Stimulated activated CD4-positive, alpha-beta T cell treated with anti-CD3 and anti-CD28 coated beads, Interleukin-4, amount 100 ng/mL, for 24 hours (primary cell): Measurements from ENCODE around the gene ZNF469.
A peak's percentile ranks its signal among the peaks of the same experiment; 100 is the strongest.

Source experiments
- DNase-seq: peaks from one replicate; pipeline ENCODE4 v3.0.0-alpha.2; 2020

The ZNF469 gene

GRCh38 chr16:88346680-88347505 is 35.9 kb upstream of the ZNF469 start:
- DNase-seq, result no peak

DNA sequence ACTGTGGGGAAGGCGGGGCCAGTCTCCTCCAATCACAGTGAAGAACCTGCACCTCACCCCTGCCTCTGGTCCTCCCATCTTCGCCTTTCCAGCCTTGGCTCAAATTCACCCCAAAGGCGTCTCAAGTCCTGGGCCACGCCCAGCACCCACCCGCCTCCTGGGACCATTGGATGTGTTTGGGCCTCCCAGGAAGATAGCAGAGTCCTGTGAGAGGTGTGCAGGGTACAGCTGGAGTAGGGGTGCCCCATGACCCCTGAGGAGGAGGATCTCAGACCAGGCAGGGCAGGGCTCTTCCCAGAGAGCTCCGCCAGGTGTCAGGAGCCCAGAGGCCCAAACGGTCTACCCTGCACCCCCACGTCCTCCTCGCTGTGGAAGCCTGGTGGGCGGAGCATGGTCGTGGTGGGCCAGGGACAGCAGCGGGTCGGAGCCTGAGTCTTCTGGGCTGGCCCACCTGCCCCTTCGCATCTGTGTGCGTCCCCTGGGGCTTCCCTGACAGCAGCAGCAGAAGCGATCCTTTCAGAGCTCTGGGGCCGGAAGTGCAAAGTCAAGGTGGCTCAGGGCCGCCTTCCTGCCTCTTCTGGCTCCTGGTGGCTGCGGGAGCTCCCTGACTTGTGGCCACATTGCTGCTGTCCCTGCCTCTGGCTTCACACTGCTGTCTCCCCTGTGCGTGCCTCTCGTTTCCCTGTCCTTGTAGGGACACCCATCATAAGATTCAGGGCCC is 34.9 kb upstream of the ZNF469 start:
- DNase-seq, result peak; percentile 12

- DNase-seq, result no peak
Observed at GRCh38 chr16:88348377-88349152, 34.2 kb upstream of the ZNF469 start.

DNA sequence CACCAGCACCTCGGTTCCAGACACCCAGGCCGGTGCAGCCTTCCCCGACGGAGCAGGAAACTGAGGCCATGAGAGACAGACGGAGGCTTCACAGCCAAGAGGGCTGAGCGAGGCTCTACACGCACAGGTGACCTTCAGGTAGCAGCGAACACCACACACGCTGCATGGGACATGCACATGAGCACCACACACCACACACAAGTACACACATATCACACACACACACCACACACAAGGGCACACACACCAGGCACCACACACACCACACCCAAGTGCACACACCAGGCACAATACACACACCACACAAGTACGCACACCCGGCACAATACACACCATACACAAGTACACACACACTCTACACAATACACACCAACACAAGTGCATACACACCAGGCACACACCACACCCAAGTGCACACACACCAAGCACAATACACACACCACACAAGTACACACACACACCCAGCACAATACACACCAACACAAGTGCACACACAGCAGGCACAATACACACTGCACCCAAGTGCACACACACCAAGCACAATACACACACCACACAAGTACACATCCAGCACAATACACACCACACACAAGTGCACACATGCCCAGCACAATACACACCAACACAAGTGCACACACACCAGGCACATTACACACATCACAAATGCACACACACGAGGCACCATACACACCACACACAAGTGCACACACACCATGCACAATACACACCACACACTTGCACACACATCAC is 33.4 kb upstream of the ZNF469 start:
- DNase-seq, result no peak

- DNase-seq, result no peak
Observed at GRCh38 chr16:88349903-88350900, 32.6 kb upstream of the ZNF469 start.

DNA sequence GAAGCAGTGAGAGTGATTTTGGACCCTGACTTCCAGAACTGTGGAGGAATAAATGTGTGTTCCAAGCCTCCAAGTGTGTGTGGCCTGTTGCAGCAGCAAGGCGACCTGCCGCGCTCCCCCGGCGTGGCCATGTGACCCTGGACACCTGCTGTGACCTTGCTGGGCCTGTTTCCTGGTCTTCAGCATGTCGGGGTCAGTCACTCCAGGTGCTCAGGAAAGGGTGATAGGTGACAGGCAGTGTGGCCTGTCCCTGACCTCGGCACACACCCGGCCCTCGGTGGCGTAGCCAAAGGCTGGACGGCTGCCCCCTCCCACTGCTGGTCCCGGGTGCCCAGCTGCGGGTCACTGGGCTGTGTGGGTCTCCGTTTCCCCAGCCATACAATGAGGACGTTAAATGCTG is 31.8 kb upstream of the ZNF469 start:
- DNase-seq, result no peak

GRCh38 chr16:88351491-88352101 is 31.2 kb upstream of the ZNF469 start:
- no peak for DNase-seq

DNA sequence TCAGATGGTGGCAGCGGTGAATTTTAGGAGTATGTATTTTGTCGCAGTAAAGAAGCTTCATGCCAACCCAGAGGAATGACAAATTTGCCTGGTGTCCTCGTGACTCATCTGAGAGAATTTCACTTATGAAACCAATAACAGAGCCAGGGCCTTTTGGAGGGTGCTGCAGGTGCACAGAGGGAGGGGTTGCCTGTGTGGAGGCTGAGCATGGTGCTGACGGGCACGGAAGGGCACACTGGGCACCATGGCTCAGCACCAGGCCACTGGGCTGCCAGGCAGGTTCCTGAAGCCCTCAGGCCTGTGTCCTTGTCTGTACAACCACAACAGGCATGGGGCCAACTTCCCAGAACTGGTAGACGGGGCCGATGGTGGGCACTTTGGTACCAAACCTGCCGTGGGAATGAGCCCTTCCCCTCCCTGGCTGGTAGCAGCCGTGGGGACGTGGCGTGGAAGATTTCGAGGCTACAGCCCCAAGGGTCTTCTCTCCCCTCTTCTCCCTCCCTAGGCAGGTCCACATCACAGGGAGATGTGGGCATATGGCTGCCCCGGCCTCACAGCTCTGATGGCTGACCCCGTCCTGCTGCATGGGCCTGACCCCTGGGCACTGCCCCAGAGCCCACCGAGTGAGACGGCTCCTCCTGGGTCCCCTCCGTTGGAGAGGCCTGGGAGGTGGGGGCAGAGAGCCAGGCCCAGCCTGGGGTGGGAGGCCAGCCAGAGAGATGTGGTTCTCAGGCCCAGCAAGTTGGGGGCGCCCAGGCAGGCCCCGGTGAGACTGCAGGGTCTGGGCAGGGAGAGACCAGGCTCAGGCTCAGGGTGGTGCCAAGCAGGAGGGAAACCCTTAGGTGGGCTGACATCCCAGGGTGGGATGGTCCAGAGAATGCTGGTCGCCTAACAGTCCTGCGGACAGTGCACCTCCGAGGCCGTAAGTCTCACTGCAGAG is 30.2 kb upstream of the ZNF469 start:
- DNase-seq, result no peak

- no peak for DNase-seq
Observed at GRCh38 chr16:88353232-88353631, 29.5 kb upstream of the ZNF469 start.

- DNase-seq, result no peak
Observed at GRCh38 chr16:88353691-88354090, 29.1 kb upstream of the ZNF469 start.

DNA sequence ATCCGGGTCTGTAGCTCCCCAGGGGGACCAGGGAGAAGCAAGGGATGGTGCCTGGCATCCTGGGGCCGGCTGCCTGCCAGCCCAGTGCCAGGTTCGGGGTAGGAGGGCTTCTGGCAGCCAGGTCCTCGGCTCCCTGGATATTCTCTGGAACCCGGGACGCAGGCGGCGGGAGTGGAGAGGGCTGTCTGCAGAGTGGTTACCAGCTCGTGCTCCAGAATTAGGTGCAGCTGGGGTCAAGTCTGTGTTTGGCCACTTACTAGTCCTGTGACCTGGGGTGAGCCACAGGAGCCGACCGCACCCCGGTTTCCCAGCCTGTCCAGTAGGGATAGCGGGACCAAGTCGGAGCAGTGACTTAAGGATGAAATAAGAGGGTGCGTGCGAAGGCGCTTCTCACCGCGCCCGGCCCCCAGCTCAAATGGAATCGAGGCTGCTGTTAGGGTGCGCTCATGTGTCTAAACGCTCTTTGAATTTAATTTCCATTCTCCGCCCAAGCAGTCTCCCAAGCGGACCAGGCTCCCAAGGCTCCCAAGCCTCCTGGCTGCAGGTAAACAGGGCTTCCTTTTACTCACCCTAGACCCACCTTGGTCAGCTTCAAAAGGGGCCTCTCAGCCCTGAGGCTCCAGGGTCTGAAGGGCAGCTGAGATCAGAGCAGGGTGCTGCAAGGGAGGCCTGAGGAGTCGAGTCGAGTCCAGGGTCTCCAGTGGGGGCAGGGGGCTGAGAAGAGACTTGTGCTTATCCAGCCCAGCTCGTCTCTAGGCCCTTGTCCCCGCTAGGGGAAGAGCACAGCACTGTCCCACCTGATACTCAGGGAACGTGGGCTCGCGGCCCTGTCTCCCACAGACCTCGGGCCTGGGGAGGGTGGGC is 28.3 kb upstream of the ZNF469 start:
- no peak for DNase-seq

- DNase-seq, result no peak
Observed at GRCh38 chr16:88355093-88355388, 27.7 kb upstream of the ZNF469 start.

DNA sequence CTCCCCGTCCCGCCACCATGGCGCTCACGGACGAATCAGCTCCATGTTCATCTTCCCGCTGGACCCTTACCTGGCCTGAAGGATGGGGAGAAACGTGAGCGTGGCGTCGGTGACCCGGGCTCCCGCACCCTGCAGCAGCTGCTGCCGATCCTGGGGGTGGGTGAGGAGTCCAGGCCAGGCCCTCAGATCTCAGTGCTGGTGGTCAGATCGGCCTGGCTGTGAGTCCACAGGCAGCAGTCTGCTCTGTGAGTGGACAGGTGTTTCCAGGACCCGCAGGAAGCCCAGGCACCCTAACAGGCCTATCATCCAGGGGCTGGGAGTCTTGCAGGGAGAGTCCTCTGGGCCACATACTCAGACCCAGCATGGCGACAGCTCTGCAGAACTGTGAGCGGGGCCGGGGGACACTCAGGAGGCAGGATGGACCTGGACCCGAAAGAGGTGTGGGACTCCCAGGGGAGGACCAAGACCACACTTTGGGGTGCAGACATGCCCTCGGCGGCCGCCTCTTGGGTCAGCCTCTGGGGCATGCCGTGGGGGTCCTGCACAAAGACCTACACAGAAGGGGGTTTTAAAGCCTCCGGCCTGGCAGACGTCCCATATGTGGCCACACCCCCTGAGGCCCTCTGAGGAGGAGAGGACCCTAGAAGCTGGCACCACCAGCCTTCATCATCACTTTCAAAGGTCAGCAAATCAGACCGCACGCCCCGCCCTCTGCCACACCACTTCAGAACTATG is 27.2 kb upstream of the ZNF469 start:
- DNase-seq, result no peak

GRCh38 chr16:88356124-88356726 is 26.5 kb upstream of the ZNF469 start:
- DNase-seq, result no peak

- no peak for DNase-seq
Observed at GRCh38 chr16:88356727-88357199, 26.0 kb upstream of the ZNF469 start.

DNA sequence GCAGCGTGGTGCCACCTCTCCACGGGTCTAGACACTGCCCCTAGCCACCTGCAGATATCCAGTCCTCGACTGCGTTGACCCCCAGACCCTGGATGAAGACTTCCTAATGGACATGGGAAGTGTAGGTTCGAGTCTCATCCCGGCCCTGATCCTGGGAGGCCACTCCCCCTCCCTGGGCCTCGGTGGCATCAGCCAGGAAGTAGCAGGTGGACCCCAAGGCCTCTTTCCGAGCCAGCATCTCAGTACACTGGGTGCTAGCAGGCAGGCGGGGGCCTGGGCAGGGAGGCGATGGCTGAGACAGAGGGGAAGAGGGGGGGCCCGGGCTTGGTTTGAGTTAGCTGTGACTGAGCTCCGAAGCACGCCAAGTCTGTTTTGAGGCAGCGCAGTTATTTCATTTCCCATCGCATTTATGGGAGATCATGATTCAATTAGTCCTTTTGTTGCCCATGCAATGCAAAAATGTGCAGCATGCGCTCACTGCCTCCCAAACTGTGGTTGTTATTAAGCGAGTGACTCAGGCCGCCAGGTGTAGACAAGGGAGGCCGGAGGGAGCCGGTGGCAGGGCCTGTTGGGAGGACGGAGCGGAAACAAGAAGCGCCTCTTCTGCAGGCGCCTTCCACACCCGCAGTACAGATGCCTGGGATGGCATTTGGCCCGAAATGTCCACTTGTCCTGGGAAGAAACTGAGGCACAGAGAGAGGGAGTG is 25.3 kb upstream of the ZNF469 start:
- DNase-seq, result no peak

- DNase-seq, result no peak
Observed at GRCh38 chr16:88358023-88358420, 24.7 kb upstream of the ZNF469 start.
